Measurements from ENCODE around the gene ENO4. TPM values are rescaled to one million over a fixed set of nuclear protein-coding genes. Genes with fewer than 3 reads are reported as not detected.

Gene ENO4
- polyA plus RNA-seq, 3 donors: not detected

- Histone ChIP-seq H3K27me3 (ENCODE audit: control insufficient read depth in 2 of 2, insufficient read depth in 2 of 2, low read length in 2 of 2) (peaks cover 2% of the 10 kb centered on the region in 2 donors), H3K4me2 (replicated peaks; ENCODE audit: extremely low read depth, low read length, poor library complexity, severe bottlenecking) (no peak overlapping the region), H3K4me3 (replicated peaks in 1 of 3; ENCODE audit: low read depth in 2 of 3, low read length in 3 of 3) (no peak overlapping the region), H3K36me3 (replicated peaks in 1 of 2; ENCODE audit: control insufficient read depth in 1 of 2, insufficient read depth in 2 of 2, low read length in 2 of 2) (no peaks in the 10 kb centered on the region), H2AFZ (ENCODE audit: insufficient read depth, low read depth, low read length, poor library complexity, severe bottlenecking) (no peak overlapping the region), H3K4me1 (ENCODE audit: control insufficient read depth in 1 of 2, insufficient read depth in 2 of 2, low read length in 2 of 2) (no peaks in the 10 kb centered on the region), H4K20me1 (ENCODE audit: insufficient read depth, low read length) (no peaks in the 10 kb centered on the region), H3K79me2 (ENCODE audit: insufficient read depth, low read length) (no peaks in the 10 kb centered on the region), H3K9me3 (replicated peaks in 1 of 2; ENCODE audit: control insufficient read depth in 1 of 2, insufficient read depth in 1 of 2, low read length in 2 of 2) (no peaks in the 10 kb centered on the region), H3K27ac (ENCODE audit: low read depth in 1 of 2, low read length in 2 of 2) (no peak overlapping the region), H3K9ac (ENCODE audit: insufficient read depth, low read length, poor library complexity, severe bottlenecking) (no peak overlapping the region)
- intact Hi-C loops (cut with micrococcal nuclease): no loop called here
- Mint-ChIP-seq H3K36me3 (no peaks in the 10 kb centered on the region), H3K9me3 (peaks cover under 1 to 20% (median 7%) of the 10 kb centered on the region in 7 donors), H3K27ac (no peak overlapping the region), H3K27me3 (ENCODE audit: low read depth in 3 of 3) (peaks cover 11 to 14% (median 11%) of the 10 kb centered on the region in 3 donors), H3K4me3 (no peak overlapping the region), H3K4me1 (no peaks in the 10 kb centered on the region)
- no CpG with 5 or more reads among the region's 3 CpGs for WGBS (ENCODE audit: insufficient coverage)
- no peak for TF ChIP-seq CTCF (IDR thresholded peaks at IDR 0.05)
- DNase-seq: no peak
These were observed 7.9 kb downstream of the ENO4 start for GRCh38 chr10:116857156-116857555.

GRCh38 chr10:116861796-116862195 lies 12.5 kb downstream of the ENO4 start:
- no peaks in the 10 kb centered on the region for H3K4me1 Mint-ChIP-seq
- H3K27ac ChIP-seq (ENCODE audit: low read depth in 1 of 2, low read length in 2 of 2): no peak overlapping the region
- H3K27ac Mint-ChIP-seq: no peak overlapping the region
- no peaks in the 10 kb centered on the region for H3K9me3 ChIP-seq (replicated peaks in 1 of 2; ENCODE audit: control insufficient read depth in 1 of 2, insufficient read depth in 1 of 2, low read length in 2 of 2)
- H3K36me3 Mint-ChIP-seq: no peaks in the 10 kb centered on the region
- no peaks in the 10 kb centered on the region for H4K20me1 ChIP-seq (ENCODE audit: insufficient read depth, low read length)
- no peak overlapping the region for H3K4me2 ChIP-seq (replicated peaks; ENCODE audit: extremely low read depth, low read length, poor library complexity, severe bottlenecking)
- peaks cover 0 to 14% (median 6%) of the 10 kb centered on the region in 7 donors for H3K9me3 Mint-ChIP-seq
- no peak overlapping the region for H2AFZ ChIP-seq (ENCODE audit: insufficient read depth, low read depth, low read length, poor library complexity, severe bottlenecking)
- no peaks in the 10 kb centered on the region for H3K4me1 ChIP-seq (ENCODE audit: control insufficient read depth in 1 of 2, insufficient read depth in 2 of 2, low read length in 2 of 2)
- no peaks in the 10 kb centered on the region for H3K36me3 ChIP-seq (replicated peaks in 1 of 2; ENCODE audit: control insufficient read depth in 1 of 2, insufficient read depth in 2 of 2, low read length in 2 of 2)
- TF ChIP-seq CTCF (IDR thresholded peaks at IDR 0.05): no peak
- H3K27me3 ChIP-seq (ENCODE audit: control insufficient read depth in 2 of 2, insufficient read depth in 2 of 2, low read length in 2 of 2): peaks cover 0 to 2% of the 10 kb centered on the region in 2 donors
- intact Hi-C loops (cut with micrococcal nuclease): no loop called here
- H3K27me3 Mint-ChIP-seq (ENCODE audit: low read depth in 3 of 3): peaks cover 4 to 11% (median 4%) of the 10 kb centered on the region in 3 donors
- H3K4me3 ChIP-seq (replicated peaks in 1 of 3; ENCODE audit: low read depth in 2 of 3, low read length in 3 of 3): no peak overlapping the region
- no CpG with 5 or more reads among the region's 2 CpGs for WGBS (ENCODE audit: insufficient coverage)
- no peak overlapping the region for H3K4me3 Mint-ChIP-seq
- DNase-seq: no peak
- no peak overlapping the region for H3K9ac ChIP-seq (ENCODE audit: insufficient read depth, low read length, poor library complexity, severe bottlenecking)
- no peaks in the 10 kb centered on the region for H3K79me2 ChIP-seq (ENCODE audit: insufficient read depth, low read length)
